GM12878 (cell line): Measurements from ENCODE around the gene ANKAR. TPM values are rescaled to one million over a fixed set of nuclear protein-coding genes. Genes with fewer than 3 reads are reported as not detected.
A peak's percentile ranks its signal among the peaks of the same experiment; 100 is the strongest.

ENCODE experiments used
- ATAC-seq: fragments of 200-7000 bp; cut with Tn5 transposase; 3 replicates; pipeline ENCODE4 v1.9.1; 2020; ENCODE audit warnings: mild to moderate bottlenecking, moderate library complexity
- BruUV-seq: library from RNA; stranded (reverse); fragments of 400-500 nt; replicated peaks from 2 replicates; lab custom pipeline; 2021; lab: Mats Ljungman, UMichigan
- CTCF ChIA-PET: fragments of 300-600 bp; sonication (Branson Sonifier 250); formaldehyde crosslinking; extraction: SDS; loops from one replicate; lab custom pipeline; 2021; ENCODE audit warnings: inconsistent platforms; lab: Yijun Ruan, JAX
- POLR2A ChIA-PET: fragments of 350-600 bp; formaldehyde crosslinking; extraction: SDS; loops from one replicate; lab custom pipeline; 2021; ENCODE audit warnings: inconsistent platforms; lab: Charles Lee
- RAD21 ChIA-PET: fragments of 300-600 bp; sonication (Branson Sonifier 250); formaldehyde crosslinking; loops from one replicate; lab custom pipeline; 2023; ENCODE audit warnings: antibody characterized with exemption; ENCODE audit not compliant: unreplicated experiment; lab: Charles Lee
- SMC1A ChIA-PET: fragments of 300-600 bp; sonication (Branson Sonifier 250); formaldehyde crosslinking; loops from one replicate; lab custom pipeline; 2023; ENCODE audit not compliant: unreplicated experiment, uncharacterized antibody; lab: Charles Lee
- DNase-seq: peaks from one replicate; pipeline ENCODE4 v3.0.0-alpha.2; 2011; ENCODE audit warnings: low read depth, low spot score
- FAIRE-seq: peaks from 3 replicates; lab custom pipeline; 2011; peaks lifted over from hg19 to GRCh38; lab: Jason Lieb, UNC
- H2AFZ ChIP-seq: 2 replicates; pipeline ENCODE4 v1.6.0; 2011; ENCODE audit warnings: low read depth, low read length, control low read depth; ENCODE audit not compliant: control insufficient read depth
- H3K27ac ChIP-seq: 2 replicates; pipeline ENCODE4 v1.5.1; 2011; ENCODE audit warnings: control low read depth; ENCODE audit not compliant: control insufficient read depth, insufficient read depth
- H3K27me3 ChIP-seq, 2 experiments: replicated peaks in 1 of 2; 2 replicates each; pipeline versions ENCODE4 v1.6.0 to v1.6.1; 2011; ENCODE audit warnings: low read length in 1 of 2; ENCODE audit not compliant: control insufficient read depth in 2 of 2, insufficient read depth in 2 of 2
- H3K36me3 ChIP-seq, 2 experiments: 2 replicates each; pipeline ENCODE4 v1.5.1; 2011; ENCODE audit warnings: low read length in 1 of 2; ENCODE audit not compliant: control insufficient read depth in 2 of 2, insufficient read depth in 2 of 2
- H3K4me1 ChIP-seq: 2 replicates; pipeline ENCODE4 v1.6.1; 2011; ENCODE audit warnings: mild to moderate bottlenecking, low read length, moderate library complexity, mixed read lengths; ENCODE audit not compliant: control insufficient read depth, insufficient read depth
- H3K4me2 ChIP-seq: 2 replicates; pipeline ENCODE4 v1.6.0; 2011; ENCODE audit warnings: control low read depth; ENCODE audit not compliant: control insufficient read depth, insufficient read depth
- H3K4me3 ChIP-seq: fragments of 200-600 bp; sonication (generic); 2 replicates; pipeline ENCODE4 v1.5.1; 2016
- H3K79me2 ChIP-seq: 2 replicates; pipeline ENCODE4 v1.6.0; 2011; ENCODE audit warnings: low read length; ENCODE audit not compliant: control insufficient read depth, insufficient read depth
- H3K9ac ChIP-seq: 2 replicates; pipeline ENCODE4 v1.8.0; 2011; ENCODE audit warnings: low read length, control low read depth, mixed read lengths; ENCODE audit not compliant: control insufficient read depth, insufficient read depth
- H3K9me3 ChIP-seq: replicated peaks from 3 replicates; pipeline ENCODE4 v1.5.1; 2011; ENCODE audit warnings: mild to moderate bottlenecking, low read length; ENCODE audit not compliant: control insufficient read depth, insufficient read depth
- H4K20me1 ChIP-seq: 2 replicates; pipeline ENCODE4 v1.6.0; 2011; ENCODE audit not compliant: control insufficient read depth, insufficient read depth
- CHD4 ChIP-seq: fragments of 200-600 bp; sonication (generic); IDR thresholded peaks from 2 replicates; pipeline ENCODE4 v1.6.1; 2016; ENCODE audit warnings: mild to moderate bottlenecking
- CTCF ChIP-seq, 3 experiments: IDR thresholded peaks in 2 of 3; conservative IDR thresholded peaks in 1 of 3; 2 replicates each; pipeline ENCODE4 v1.5.1; 2011; ENCODE audit warnings: low read depth in 3 of 3, low read length in 3 of 3, mild to moderate bottlenecking in 3 of 3, control low read depth in 2 of 3, moderate library complexity in 2 of 3, inconsistent platforms in 1 of 3, mixed read lengths in 1 of 3; ENCODE audit not compliant: control insufficient read depth in 2 of 3, insufficient read depth in 1 of 3; ENCODE audit errors: extremely low read depth in 1 of 3
- FOS ChIP-seq: IDR thresholded peaks from 3 replicates; pipeline ENCODE4 v1.6.1; 2011; ENCODE audit warnings: borderline replicate concordance; ENCODE audit not compliant: insufficient read length; ENCODE audit errors: extremely low read depth
- RFX5 ChIP-seq: IDR thresholded peaks from 2 replicates; pipeline ENCODE4 v1.6.1; 2011; ENCODE audit warnings: low read depth, low read length, improper control_type of control experiment
- in situ Hi-C: fragments of 300-500 bp; cut with MboI; formaldehyde crosslinking; loops from 9 replicates; pipeline ENCODE4 v1.14.3; 2018; ENCODE audit warnings: mixed read lengths
- intact Hi-C: fragments of 100-400 bp; cut with micrococcal nuclease; formaldehyde crosslinking; loops from one replicate; pipeline ENCODE4 v1.14.2; 2022; ENCODE audit not compliant: unreplicated experiment
- polyA plus RNA-seq, 11 experiments: library from polyadenylated mRNA; depleted of rRNA in 4 of 11; unstranded in 6 of 11; stranded (reverse) in 5 of 11; fragments of >200 nt; fragmentation: Nextera tagmentation in 4 of 11; fragmentation: Illumina TruSeq in 1 of 11; extraction: Ambion mirVana in 4 of 11; extraction: Trizol in 1 of 11; gene quantifications; 1 replicate in 1 of 11; 2 replicates in 10 of 11; pipeline versions ENCODE4 v1.2.1 to v1.2.3, GENCODE V29; 2011 to 2016; ENCODE audit warnings: inconsistent platforms in 2 of 11, missing spikeins in 2 of 11, low read depth in 1 of 11
- total RNA-seq, 4 experiments: library from RNA; depleted of rRNA in 3 of 4; stranded (reverse); fragments of >200 nt in 3 of 4; fragmentation: Illumina TruSeq in 1 of 4; extraction: Trizol in 1 of 4; gene quantifications; 2 replicates each; pipeline versions ENCODE4 v1.2.1 to v1.2.3, GENCODE V29; 2013 to 2021
- TF ChIP-seq, protein P1 (sequence below): IDR thresholded peaks from 2 replicates; pipeline ENCODE4 v1.6.1; 2012; ENCODE audit warnings: low read length, inconsistent platforms

ANKAR gene
- total and polyA plus RNA-seq, 10 of the 15 experiments (the other 5 are each of a cell fraction or from before 2014, with no cell fraction given): 1.3 to 4.2 (median 2.7) TPM

GRCh38 chr2:189702071-189702470 is 27.6 kb downstream of the ANKAR start:
- Histone ChIP-seq H3K27ac (no peak overlapping the region), H3K4me2 (no peak overlapping the region), H3K4me3 (no peak overlapping the region), H3K9me3 (no peaks in the 10 kb centered on the region), H2AFZ (no peak overlapping the region), H4K20me1 (no peaks in the 10 kb centered on the region), H3K79me2 (no peaks in the 10 kb centered on the region), H3K9ac (no peak overlapping the region), H3K4me1 (no peaks in the 10 kb centered on the region), H3K36me3 (no peaks in the 10 kb centered on the region), H3K27me3 (no peaks in the 10 kb centered on the region)
- BruUV-seq: no TSS peak
- FAIRE-seq: no peak
- in situ Hi-C loops (no loop called here), intact Hi-C loops (no loop called here)
- CTCF ChIA-PET: interaction anchor here (0.8 to 5.2 kb wide), 8 partner anchors 9 to 41 kb away, joined by 3 to 95 read pairs (median 4); partner anchors contain the start of genes ANKAR and ASNSD1
- peak; percentile 32; the same call in 1 of the 3 replicates for ATAC-seq
- TF ChIP-seq FOS (no peak), CTCF (IDR thresholded peaks at IDR 0.05 in 2 of 3, conservative IDR thresholded peaks at IDR 0.05 in 1 of 3; ENCODE audit: control insufficient read depth in 2 of 3, extremely low read depth in 1 of 3, insufficient read depth in 1 of 3, low read depth in 3 of 3, low read length in 3 of 3) (0 out of 6 replicates have a peak, but pooled peaks of 1 of the 3 experiments have one; percentile 9), RFX5 (no peak), CHD4 (no peak)
- TF ChIP-seq, protein P1, sequence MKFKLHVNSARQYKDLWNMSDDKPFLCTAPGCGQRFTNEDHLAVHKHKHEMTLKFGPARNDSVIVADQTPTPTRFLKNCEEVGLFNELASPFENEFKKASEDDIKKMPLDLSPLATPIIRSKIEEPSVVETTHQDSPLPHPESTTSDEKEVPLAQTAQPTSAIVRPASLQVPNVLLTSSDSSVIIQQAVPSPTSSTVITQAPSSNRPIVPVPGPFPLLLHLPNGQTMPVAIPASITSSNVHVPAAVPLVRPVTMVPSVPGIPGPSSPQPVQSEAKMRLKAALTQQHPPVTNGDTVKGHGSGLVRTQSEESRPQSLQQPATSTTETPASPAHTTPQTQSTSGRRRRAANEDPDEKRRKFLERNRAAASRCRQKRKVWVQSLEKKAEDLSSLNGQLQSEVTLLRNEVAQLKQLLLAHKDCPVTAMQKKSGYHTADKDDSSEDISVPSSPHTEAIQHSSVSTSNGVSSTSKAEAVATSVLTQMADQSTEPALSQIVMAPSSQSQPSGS: no peak
- POLR2A ChIA-PET: no interaction called here
- SMC1A ChIA-PET: interaction anchor here (0.7 to 5.4 kb wide), 5 partner anchors 20 to 59 kb away, joined by 3 to 66 read pairs (median 4); partner anchors contain the start of genes ANKAR and ASNSD1
- DNase-seq: no peak
- RAD21 ChIA-PET: interaction anchor here (0.8 to 1.2 kb wide), 2 partner anchors 40 to 41 kb away, joined by 3 read pairs; partner anchors contain the start of gene ASNSD1
